Activated naive CD4-positive, alpha-beta T cell treated with anti-CD3 and anti-CD28 coated beads for 36 hours (primary cell): Measurements from ENCODE around the gene DCUN1D3. TPM values are rescaled to one million over a fixed set of nuclear protein-coding genes. Genes with fewer than 3 reads are reported as not detected.
"Not testable (repeated sequence)": the region's sequence is repeated elsewhere in the genome, so short reads cannot be mapped to it uniquely, and the experiment has no call there.

ENCODE experiments used
- CTCF ChIA-PET: fragments of 350-600 bp; sonication (Branson Sonifier 250); formaldehyde crosslinking; loops from one replicate; lab custom pipeline; 2021; ENCODE audit warnings: antibody characterized with exemption; lab: Charles Lee
- DNase-seq: peaks from one replicate; pipeline ENCODE4 v3.0.0-alpha.2; 2020
- H3K27ac Mint-ChIP-seq: one replicate; pipeline ENCODE4 v1.8.0; 2021; ENCODE audit warnings: mild to moderate bottlenecking, mixed read lengths
- H3K27me3 Mint-ChIP-seq: one replicate; pipeline ENCODE4 v1.8.0; 2021; ENCODE audit warnings: low read depth, mixed read lengths
- H3K36me3 Mint-ChIP-seq: one replicate; pipeline ENCODE4 v1.8.0; 2021; ENCODE audit warnings: low read depth, mixed read lengths
- H3K4me1 Mint-ChIP-seq: one replicate; pipeline ENCODE4 v1.8.0; 2021; ENCODE audit warnings: low read depth, mixed read lengths
- H3K4me3 Mint-ChIP-seq: one replicate; pipeline ENCODE4 v1.8.0; 2021; ENCODE audit warnings: mild to moderate bottlenecking, moderate library complexity, mixed read lengths
- H3K9me3 Mint-ChIP-seq: one replicate; pipeline ENCODE4 v1.8.0; 2021; ENCODE audit warnings: mixed read lengths
- intact Hi-C: fragments of 100-400 bp; cut with micrococcal nuclease; formaldehyde crosslinking; loops from one replicate; pipeline ENCODE4 v1.15.1; 2023
- total RNA-seq, 2 experiments: library from RNA; stranded (reverse); gene quantifications; one replicate each; pipeline ENCODE4 v1.2.3, GENCODE V29; 2021

DCUN1D3 gene
- total RNA-seq, 2 experiments from 2014 or later: 3.0 to 3.4 TPM

GRCh38 chr16:20867585-20867984 is 32.6 kb downstream of the DCUN1D3 start:
- H3K4me1 Mint-ChIP-seq: peaks cover 30% of the 10 kb centered on the region
- H3K4me3 Mint-ChIP-seq: no peak overlapping the region
- H3K27ac Mint-ChIP-seq: no peak overlapping the region
- intact Hi-C loops: no loop called here
- CTCF ChIA-PET: interaction anchor here (0.5 to 1.6 kb wide), 2 partner anchors 17 to 1431 kb away, joined by 3 to 7 read pairs; no protein-coding TSS in a partner anchor
- DNase-seq: no peak
- H3K9me3 Mint-ChIP-seq: no peaks in the 10 kb centered on the region
- peaks cover 9% of the 10 kb centered on the region for H3K36me3 Mint-ChIP-seq
- H3K27me3 Mint-ChIP-seq: no peaks in the 10 kb centered on the region

- H3K4me1 Mint-ChIP-seq: peaks cover 24% of the 10 kb centered on the region
- DNase-seq: no peak
- H3K36me3 Mint-ChIP-seq: peaks cover 7% of the 10 kb centered on the region
- peak overlapping the region; percentile 81 for H3K27ac Mint-ChIP-seq
- intact Hi-C loops: no loop called here
- no peak overlapping the region for H3K4me3 Mint-ChIP-seq
- H3K27me3 Mint-ChIP-seq: no peaks in the 10 kb centered on the region
- CTCF ChIA-PET: interaction anchor here (1.1 kb wide), 1 partner anchor 17 kb away, joined by 4 read pairs; no protein-coding TSS in a partner anchor
- H3K9me3 Mint-ChIP-seq: no peaks in the 10 kb centered on the region
These were observed 33.4 kb downstream of the DCUN1D3 start for GRCh38 chr16:20866801-20867200.

GRCh38 chr16:20866145-20866772 is 33.9 kb downstream of the DCUN1D3 start:
- no peak overlapping the region for H3K4me3 Mint-ChIP-seq
- H3K4me1 Mint-ChIP-seq: peaks cover 24% of the 10 kb centered on the region
- H3K27ac Mint-ChIP-seq: peak overlapping the region; percentile 81
- CTCF ChIA-PET: interaction anchor here (1.1 kb wide), 1 partner anchor 16 kb away, joined by 4 read pairs; no protein-coding TSS in a partner anchor
- peaks cover 7% of the 10 kb centered on the region for H3K36me3 Mint-ChIP-seq
- intact Hi-C loops: no loop called here
- no peaks in the 10 kb centered on the region for H3K27me3 Mint-ChIP-seq
- H3K9me3 Mint-ChIP-seq: no peaks in the 10 kb centered on the region
- DNase-seq: peak; percentile 58

- intact Hi-C loops: no loop called here
- no peak for DNase-seq
- H3K36me3 Mint-ChIP-seq: peaks cover 7% of the 10 kb centered on the region
- CTCF ChIA-PET: interaction anchor here (1.1 kb wide), 1 partner anchor 15 kb away, joined by 4 read pairs; no protein-coding TSS in a partner anchor
- peaks cover 23% of the 10 kb centered on the region for H3K4me1 Mint-ChIP-seq
- no peaks in the 10 kb centered on the region for H3K9me3 Mint-ChIP-seq
- no peaks in the 10 kb centered on the region for H3K27me3 Mint-ChIP-seq
- H3K4me3 Mint-ChIP-seq: no peak overlapping the region
- H3K27ac Mint-ChIP-seq: peak overlapping the region; percentile 81
These were observed 34.6 kb downstream of the DCUN1D3 start for GRCh38 chr16:20865420-20866131.

GRCh38 chr16:20864376-20864775 is 35.8 kb downstream of the DCUN1D3 start:
- CTCF ChIA-PET: interaction anchor here (0.6 kb wide), 1 partner anchor 45 kb away, joined by 3 read pairs; no protein-coding TSS in a partner anchor
- H3K9me3 Mint-ChIP-seq, H3K27ac Mint-ChIP-seq, H3K4me3 Mint-ChIP-seq, DNase-seq, intact Hi-C loops, H3K27me3 Mint-ChIP-seq: not testable (repeated sequence)
- Mint-ChIP-seq H3K36me3 (peaks cover 13% of the 10 kb centered on the region), H3K4me1 (peaks cover 23% of the 10 kb centered on the region)

- intact Hi-C loops: no loop called here
- CTCF ChIA-PET: no interaction called here
- Mint-ChIP-seq H3K27ac (no peak overlapping the region), H3K36me3 (peaks cover 14% of the 10 kb centered on the region), H3K4me3 (no peak overlapping the region), H3K4me1 (peaks cover 23% of the 10 kb centered on the region), H3K9me3 (no peaks in the 10 kb centered on the region), H3K27me3 (no peaks in the 10 kb centered on the region)
- DNase-seq: no peak
These were observed 37.8 kb downstream of the DCUN1D3 start for GRCh38 chr16:20862162-20862960.

- H3K36me3 Mint-ChIP-seq: peaks cover 11% of the 10 kb centered on the region
- CTCF ChIA-PET: not testable (repeated sequence)
These were observed 39.2 kb downstream of the DCUN1D3 start for GRCh38 chr16:20860995-20861394.

GRCh38 chr16:20860361-20860760 is 39.8 kb downstream of the DCUN1D3 start:
- H3K27ac Mint-ChIP-seq: no peak overlapping the region
- H3K36me3 Mint-ChIP-seq: peaks cover 13% of the 10 kb centered on the region
- no peak overlapping the region for H3K4me3 Mint-ChIP-seq
- no peaks in the 10 kb centered on the region for H3K27me3 Mint-ChIP-seq
- DNase-seq: no peak
- CTCF ChIA-PET: no interaction called here
- H3K9me3 Mint-ChIP-seq: no peaks in the 10 kb centered on the region
- H3K4me1 Mint-ChIP-seq: peaks cover 5% of the 10 kb centered on the region
- intact Hi-C loops: no loop called here

More at GRCh38 chr16:20860995-20861394, 39.2 kb downstream of the DCUN1D3 start:
- intact Hi-C loops, H3K9me3 Mint-ChIP-seq, H3K4me3 Mint-ChIP-seq, DNase-seq, H3K27ac Mint-ChIP-seq, H3K27me3 Mint-ChIP-seq: not testable (repeated sequence)
- peaks cover 11% of the 10 kb centered on the region for H3K4me1 Mint-ChIP-seq

GRCh38 chr16:20859699-20860098 is 40.5 kb downstream of the DCUN1D3 start:
- Mint-ChIP-seq H3K36me3 (peaks cover 16% of the 10 kb centered on the region), H3K27me3 (no peaks in the 10 kb centered on the region), H3K4me1 (peaks cover 5% of the 10 kb centered on the region), H3K9me3 (no peaks in the 10 kb centered on the region), H3K4me3 (no peak overlapping the region), H3K27ac (no peak overlapping the region)
- CTCF ChIA-PET: no interaction called here
- intact Hi-C loops: no loop called here
- DNase-seq: no peak

GRCh38 chr16:20859229-20859628 is 40.9 kb downstream of the DCUN1D3 start:
- Mint-ChIP-seq H3K4me3 (no peak overlapping the region), H3K4me1 (peaks cover 2% of the 10 kb centered on the region), H3K9me3 (no peaks in the 10 kb centered on the region), H3K27ac (no peak overlapping the region), H3K27me3 (no peaks in the 10 kb centered on the region), H3K36me3 (peaks cover 14% of the 10 kb centered on the region)
- intact Hi-C loops: no loop called here
- CTCF ChIA-PET: no interaction called here
- no peak for DNase-seq

GRCh38 chr16:20857281-20857680 is 42.9 kb downstream of the DCUN1D3 start:
- intact Hi-C loops: no loop called here
- no peak overlapping the region for H3K27ac Mint-ChIP-seq
- H3K4me3 Mint-ChIP-seq: no peak overlapping the region
- no peaks in the 10 kb centered on the region for H3K27me3 Mint-ChIP-seq
- DNase-seq: no peak
- peaks cover 14% of the 10 kb centered on the region for H3K36me3 Mint-ChIP-seq
- no peaks in the 10 kb centered on the region for H3K4me1 Mint-ChIP-seq
- H3K9me3 Mint-ChIP-seq: no peaks in the 10 kb centered on the region
- CTCF ChIA-PET: interaction anchor here (0.7 to 0.9 kb wide), 2 partner anchors 18 to 102 kb away, joined by 3 read pairs; no protein-coding TSS in a partner anchor

GRCh38 chr16:20854963-20855362 is 45.2 kb downstream of the DCUN1D3 start:
- H3K4me3 Mint-ChIP-seq: no peak overlapping the region

More at GRCh38 chr16:20854963-20855362, 45.2 kb downstream of the DCUN1D3 start:
- H3K27ac Mint-ChIP-seq: no peak overlapping the region
- intact Hi-C loops: no loop called here
- no peaks in the 10 kb centered on the region for H3K4me1 Mint-ChIP-seq
- H3K36me3 Mint-ChIP-seq: peaks cover 14% of the 10 kb centered on the region
- DNase-seq: no peak
- H3K9me3 Mint-ChIP-seq: no peaks in the 10 kb centered on the region
- H3K27me3 Mint-ChIP-seq: no peaks in the 10 kb centered on the region
- CTCF ChIA-PET: interaction anchor here (0.8 kb wide), 1 partner anchor 34 kb away, joined by 6 read pairs; no protein-coding TSS in a partner anchor
